ENCODE data around the gene ESCO1. TPM values are rescaled to one million over a fixed set of nuclear protein-coding genes. Genes with fewer than 3 reads are reported as not detected.
"Not testable (repeated sequence)": the region's sequence is repeated elsewhere in the genome, so short reads cannot be mapped to it uniquely, and the experiment has no call there.

The ESCO1 gene, protein sequence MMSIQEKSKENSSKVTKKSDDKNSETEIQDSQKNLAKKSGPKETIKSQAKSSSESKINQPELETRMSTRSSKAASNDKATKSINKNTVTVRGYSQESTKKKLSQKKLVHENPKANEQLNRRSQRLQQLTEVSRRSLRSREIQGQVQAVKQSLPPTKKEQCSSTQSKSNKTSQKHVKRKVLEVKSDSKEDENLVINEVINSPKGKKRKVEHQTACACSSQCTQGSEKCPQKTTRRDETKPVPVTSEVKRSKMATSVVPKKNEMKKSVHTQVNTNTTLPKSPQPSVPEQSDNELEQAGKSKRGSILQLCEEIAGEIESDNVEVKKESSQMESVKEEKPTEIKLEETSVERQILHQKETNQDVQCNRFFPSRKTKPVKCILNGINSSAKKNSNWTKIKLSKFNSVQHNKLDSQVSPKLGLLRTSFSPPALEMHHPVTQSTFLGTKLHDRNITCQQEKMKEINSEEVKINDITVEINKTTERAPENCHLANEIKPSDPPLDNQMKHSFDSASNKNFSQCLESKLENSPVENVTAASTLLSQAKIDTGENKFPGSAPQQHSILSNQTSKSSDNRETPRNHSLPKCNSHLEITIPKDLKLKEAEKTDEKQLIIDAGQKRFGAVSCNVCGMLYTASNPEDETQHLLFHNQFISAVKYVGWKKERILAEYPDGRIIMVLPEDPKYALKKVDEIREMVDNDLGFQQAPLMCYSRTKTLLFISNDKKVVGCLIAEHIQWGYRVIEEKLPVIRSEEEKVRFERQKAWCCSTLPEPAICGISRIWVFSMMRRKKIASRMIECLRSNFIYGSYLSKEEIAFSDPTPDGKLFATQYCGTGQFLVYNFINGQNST
- total RNA-seq = 20.0 and 21.5 TPM in 2 replicates

DNA sequence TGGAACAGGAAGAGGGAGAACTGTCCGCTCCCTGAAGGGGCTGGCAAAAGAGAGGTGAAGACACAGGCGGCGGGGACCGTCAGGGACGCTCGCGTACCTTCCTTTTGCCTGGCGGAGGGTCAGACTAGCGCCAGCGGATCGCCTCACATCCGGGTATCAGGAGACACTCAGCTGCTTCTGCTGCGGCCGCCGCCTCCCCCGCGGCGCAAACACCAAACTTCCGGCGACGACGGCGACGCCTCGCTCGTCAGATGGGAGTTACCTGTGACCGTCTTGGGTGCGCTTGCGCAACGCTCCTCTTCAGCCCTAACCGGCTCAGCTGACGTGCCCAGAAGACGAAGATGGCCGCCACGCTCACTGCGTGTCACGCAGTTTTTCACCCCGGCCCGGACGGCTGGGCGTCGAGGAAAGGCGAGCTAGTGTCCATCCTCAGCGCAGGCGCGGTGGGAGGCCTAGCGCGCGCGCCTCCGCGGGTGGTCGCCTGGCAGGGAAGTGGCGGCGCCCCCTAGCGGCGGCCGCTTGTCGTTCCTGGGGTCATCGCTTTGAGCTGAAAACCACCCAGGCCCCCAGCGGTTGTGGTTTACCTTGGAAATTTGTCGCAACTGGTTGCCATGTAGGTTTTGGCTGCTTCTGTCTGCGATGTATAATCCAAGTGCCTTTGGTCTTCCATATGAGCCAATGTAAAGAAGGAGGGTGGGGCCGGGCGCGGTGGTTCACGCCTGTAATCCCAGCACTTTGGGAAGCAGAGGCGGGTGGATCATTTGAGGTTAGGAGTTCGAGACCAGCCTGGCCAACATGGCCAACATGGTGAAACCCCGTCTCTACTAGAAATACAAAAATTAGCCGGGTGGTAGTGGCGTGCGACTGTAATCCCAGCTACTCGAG is at the start of gene ESCO1:
Gene ESCO1, minus strand, starts transcription at position 179 of the 885 bp plus-strand sequence. CDS start 25,861 bp downstream, outside the sequence.
- peak within 1 kb of the TSS; percentile 94 for H3K4me3 Mint-ChIP-seq
- peak; percentile 98 for DNase-seq
- no peaks in the 10 kb centered on the region for H3K9me3 Mint-ChIP-seq
- intact Hi-C loops (cut with micrococcal nuclease) = loop anchor here (1.0 to 5.0 kb wide), 5 partner anchors 12 to 490 kb away; partner anchors contain the start of genes ABHD3, MIB1, ROCK1 and SNRPD1
- H3K27me3 Mint-ChIP-seq = no peaks in the 10 kb centered on the region
- peaks cover 13% of the 10 kb centered on the region for H3K36me3 Mint-ChIP-seq (ENCODE audit: low read depth)
- H3K4me1 Mint-ChIP-seq = peaks cover 26% of the 10 kb centered on the region
- peak within 1 kb of the TSS; percentile 95 for H3K27ac Mint-ChIP-seq

DNA sequence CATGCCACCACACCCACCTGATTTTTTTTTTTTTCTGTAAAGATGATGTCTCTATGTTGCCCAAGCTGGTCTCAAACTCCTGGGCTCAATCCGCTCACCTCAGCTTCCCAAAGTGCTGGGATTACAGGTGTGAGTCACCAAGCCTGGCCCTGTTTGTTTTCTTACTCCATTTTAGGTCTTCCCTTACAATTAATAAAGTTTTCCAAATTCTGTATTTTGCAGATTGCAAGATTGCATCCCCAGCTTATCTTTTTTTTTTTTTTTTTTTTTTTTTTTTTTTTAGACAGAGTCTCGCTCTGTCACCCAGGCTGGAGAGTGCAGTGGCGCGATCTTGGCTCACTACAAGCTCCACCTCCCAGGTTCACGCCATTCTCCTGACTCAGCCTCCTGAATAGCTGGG is 39.9 kb upstream of the ESCO1 start:
- H3K9me3 Mint-ChIP-seq; intact Hi-C loops (cut with micrococcal nuclease); H3K27ac Mint-ChIP-seq; H3K4me3 Mint-ChIP-seq; DNase-seq; H3K27me3 Mint-ChIP-seq; H3K4me1 Mint-ChIP-seq: not testable (repeated sequence)
- H3K36me3 Mint-ChIP-seq (ENCODE audit: low read depth) = peaks cover 13% of the 10 kb centered on the region

DNA sequence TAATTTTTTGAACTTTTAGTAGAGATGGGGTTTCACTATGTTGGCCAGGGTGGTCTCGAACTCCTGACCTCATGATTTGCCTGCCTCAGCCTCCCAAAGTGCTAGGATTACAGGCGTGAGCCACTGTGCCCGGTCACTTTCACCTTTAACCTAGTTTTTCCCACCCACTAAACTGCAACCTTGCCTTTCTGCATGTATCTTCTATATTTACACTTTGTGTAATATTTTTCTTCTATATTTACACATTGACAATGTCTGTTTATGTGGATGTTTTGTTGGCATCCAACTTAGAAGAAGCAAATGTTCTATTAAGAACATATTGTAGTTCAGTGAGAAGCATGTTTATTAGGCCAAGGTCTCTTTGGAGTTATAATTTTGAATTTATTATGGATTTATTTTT is 38.3 kb upstream of the ESCO1 start:
- Mint-ChIP-seq H3K4me3 (no peak overlapping the region), H3K4me1 (peaks cover 3% of the 10 kb centered on the region), H3K27me3 (no peaks in the 10 kb centered on the region), H3K9me3 (no peaks in the 10 kb centered on the region), H3K36me3 (ENCODE audit: low read depth) (peaks cover 22% of the 10 kb centered on the region), H3K27ac (no peak overlapping the region)
- intact Hi-C loops (cut with micrococcal nuclease) = no loop called here
- no peak for DNase-seq

DNA sequence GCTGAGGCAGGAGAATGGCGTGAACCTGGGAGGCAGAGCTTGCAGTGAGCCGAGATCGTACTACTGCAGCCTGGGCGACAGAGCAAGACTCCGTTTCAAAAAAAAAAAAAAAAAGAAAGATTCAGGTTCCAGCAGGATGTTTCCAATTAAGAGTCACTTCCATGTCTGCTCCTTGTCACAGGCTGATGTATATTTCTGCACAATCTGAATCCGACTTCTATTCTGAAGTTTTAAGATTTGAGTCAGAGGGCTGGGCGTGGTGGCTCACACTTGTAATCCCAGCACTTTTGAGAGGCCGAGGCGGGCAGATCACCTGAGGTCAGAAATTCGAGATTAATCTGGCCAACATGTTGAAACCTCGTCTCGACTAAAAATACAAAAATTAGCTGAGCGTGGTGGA is 36.3 kb upstream of the ESCO1 start:
- H3K4me1 Mint-ChIP-seq = peaks cover 3% of the 10 kb centered on the region
- intact Hi-C loops (cut with micrococcal nuclease) = no loop called here
- H3K4me3 Mint-ChIP-seq = no peak overlapping the region
- no peaks in the 10 kb centered on the region for H3K27me3 Mint-ChIP-seq
- no peaks in the 10 kb centered on the region for H3K9me3 Mint-ChIP-seq
- H3K36me3 Mint-ChIP-seq (ENCODE audit: low read depth) = peaks cover 33% of the 10 kb centered on the region
- no peak overlapping the region for H3K27ac Mint-ChIP-seq
- no peak for DNase-seq

DNA sequence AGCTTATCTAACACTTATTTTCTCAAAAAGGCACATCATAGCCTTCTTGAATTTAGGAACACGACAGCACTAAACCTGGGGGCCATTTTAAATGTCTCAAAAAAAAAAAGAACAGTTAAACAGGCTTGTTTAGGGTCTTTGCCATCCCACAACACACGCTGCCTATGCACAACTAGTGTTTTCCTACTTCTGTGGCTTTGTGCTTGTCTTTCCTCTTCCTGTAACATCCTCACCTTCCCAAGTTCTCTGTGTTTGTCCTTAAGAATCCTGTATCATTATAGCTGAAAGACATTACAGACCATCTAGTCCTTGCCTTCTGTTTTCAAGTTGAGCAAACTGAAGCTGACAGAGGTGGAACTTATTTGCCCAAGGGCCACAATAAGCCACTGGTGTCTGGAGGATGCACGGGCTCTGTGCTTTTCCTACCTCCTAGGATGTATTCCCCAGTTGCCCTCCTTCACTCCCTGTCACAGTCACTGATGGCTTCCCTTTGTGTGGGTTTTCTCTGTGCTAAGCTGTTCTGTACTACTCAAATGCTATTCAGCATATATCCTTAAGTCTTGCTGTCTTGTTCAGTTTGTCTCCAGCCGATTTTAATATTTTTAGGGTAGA is 34.2 kb upstream of the ESCO1 start:
- Mint-ChIP-seq H3K27ac (peak overlapping the region; percentile 34), H3K36me3 (ENCODE audit: low read depth) (peaks cover 43% of the 10 kb centered on the region), H3K4me3 (no peak overlapping the region), H3K9me3 (no peaks in the 10 kb centered on the region), H3K4me1 (peaks cover 3% of the 10 kb centered on the region), H3K27me3 (no peaks in the 10 kb centered on the region)
- DNase-seq = no peak
- intact Hi-C loops (cut with micrococcal nuclease) = no loop called here

DNA sequence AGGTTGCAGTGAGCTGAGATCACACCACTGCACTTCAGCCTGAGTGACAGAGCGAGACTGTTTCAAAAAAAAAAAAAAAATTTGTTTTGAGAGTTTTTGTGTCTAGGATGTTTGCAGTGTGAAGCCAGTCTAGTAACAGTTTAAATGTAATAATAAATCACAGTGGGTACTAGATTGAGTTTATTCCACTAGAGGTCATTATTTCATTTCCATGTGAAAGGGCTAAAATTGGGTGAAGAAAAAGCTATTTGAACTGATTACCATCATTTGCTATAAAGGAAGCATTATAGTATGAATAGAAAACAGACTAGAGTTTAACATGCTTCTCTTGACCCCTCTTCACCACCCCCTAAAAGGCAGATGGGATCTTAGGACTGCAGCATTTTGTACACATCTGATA is 31.9 kb upstream of the ESCO1 start:
- Mint-ChIP-seq H3K9me3 (no peaks in the 10 kb centered on the region), H3K27me3 (no peaks in the 10 kb centered on the region), H3K36me3 (ENCODE audit: low read depth) (peaks cover 59% of the 10 kb centered on the region), H3K4me1 (peaks cover 9% of the 10 kb centered on the region), H3K27ac (no peak overlapping the region), H3K4me3 (no peak overlapping the region)
- DNase-seq = no peak
- intact Hi-C loops (cut with micrococcal nuclease) = no loop called here

DNA sequence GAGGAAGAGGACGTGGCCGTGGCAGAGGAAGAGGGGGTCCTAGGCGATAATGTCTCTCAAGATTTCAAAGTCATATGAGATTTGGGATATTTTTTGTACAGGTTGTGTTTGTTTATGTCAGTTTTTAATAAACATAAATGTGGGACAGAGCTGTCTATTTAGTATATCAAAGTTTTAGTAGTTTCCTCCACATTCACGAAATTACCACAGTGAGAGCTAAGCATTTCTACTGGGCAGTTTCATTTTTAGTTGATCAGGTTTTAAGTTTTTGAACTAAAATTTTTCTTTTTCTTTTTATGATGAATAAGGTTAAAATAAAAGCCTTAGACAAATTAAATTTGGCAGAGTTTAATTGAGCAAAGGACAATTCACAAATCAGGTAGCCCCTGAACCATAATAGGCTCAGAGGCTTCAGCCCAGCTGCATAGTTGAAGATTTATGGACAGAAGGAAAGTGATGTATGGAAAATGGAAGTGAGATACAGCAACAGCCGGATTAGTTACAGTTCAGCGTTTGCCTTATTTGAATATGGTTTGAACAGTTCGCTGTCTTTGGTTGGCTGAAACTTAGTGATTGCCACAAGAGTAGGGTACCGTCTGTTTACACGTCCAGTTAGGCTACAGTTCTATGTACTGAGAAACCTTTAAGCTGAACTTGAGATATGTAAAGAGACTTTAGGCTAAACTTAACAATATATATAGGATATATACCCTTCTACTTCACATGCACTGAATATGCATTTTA is 28.8 kb upstream of the ESCO1 start:
- H3K27me3 Mint-ChIP-seq = no peaks in the 10 kb centered on the region
- intact Hi-C loops (cut with micrococcal nuclease) = no loop called here
- H3K27ac Mint-ChIP-seq = peak overlapping the region; percentile 82
- peaks cover 9% of the 10 kb centered on the region for H3K4me1 Mint-ChIP-seq
- no peak for DNase-seq
- H3K4me3 Mint-ChIP-seq = no peak overlapping the region
- H3K36me3 Mint-ChIP-seq (ENCODE audit: low read depth) = peaks cover 62% of the 10 kb centered on the region
- no peaks in the 10 kb centered on the region for H3K9me3 Mint-ChIP-seq

DNA sequence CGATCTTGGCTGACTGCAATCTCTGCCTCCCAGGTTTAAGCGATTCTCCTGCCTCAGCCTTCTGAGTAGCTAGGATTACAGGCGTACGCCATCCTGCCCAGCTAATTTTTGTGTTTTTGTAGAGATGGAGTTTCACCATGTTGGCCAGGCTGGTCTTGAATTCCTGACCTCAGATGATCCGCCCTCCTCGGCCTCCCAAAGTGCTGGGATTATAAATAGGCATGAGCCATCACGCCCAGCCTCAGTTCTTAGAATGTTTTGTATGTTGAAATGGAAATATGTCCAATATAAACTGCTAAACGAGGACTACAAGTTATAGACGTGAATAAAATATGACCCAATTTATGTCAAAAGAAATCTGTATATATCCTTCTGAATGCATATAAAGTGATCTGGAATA is 21.1 kb upstream of the ESCO1 start:
- H3K36me3 Mint-ChIP-seq (ENCODE audit: low read depth) = peaks cover 54% of the 10 kb centered on the region
- H3K27me3 Mint-ChIP-seq; DNase-seq; H3K27ac Mint-ChIP-seq; intact Hi-C loops (cut with micrococcal nuclease); H3K4me3 Mint-ChIP-seq; H3K9me3 Mint-ChIP-seq: not testable (repeated sequence)
- peaks cover 12% of the 10 kb centered on the region for H3K4me1 Mint-ChIP-seq

DNA sequence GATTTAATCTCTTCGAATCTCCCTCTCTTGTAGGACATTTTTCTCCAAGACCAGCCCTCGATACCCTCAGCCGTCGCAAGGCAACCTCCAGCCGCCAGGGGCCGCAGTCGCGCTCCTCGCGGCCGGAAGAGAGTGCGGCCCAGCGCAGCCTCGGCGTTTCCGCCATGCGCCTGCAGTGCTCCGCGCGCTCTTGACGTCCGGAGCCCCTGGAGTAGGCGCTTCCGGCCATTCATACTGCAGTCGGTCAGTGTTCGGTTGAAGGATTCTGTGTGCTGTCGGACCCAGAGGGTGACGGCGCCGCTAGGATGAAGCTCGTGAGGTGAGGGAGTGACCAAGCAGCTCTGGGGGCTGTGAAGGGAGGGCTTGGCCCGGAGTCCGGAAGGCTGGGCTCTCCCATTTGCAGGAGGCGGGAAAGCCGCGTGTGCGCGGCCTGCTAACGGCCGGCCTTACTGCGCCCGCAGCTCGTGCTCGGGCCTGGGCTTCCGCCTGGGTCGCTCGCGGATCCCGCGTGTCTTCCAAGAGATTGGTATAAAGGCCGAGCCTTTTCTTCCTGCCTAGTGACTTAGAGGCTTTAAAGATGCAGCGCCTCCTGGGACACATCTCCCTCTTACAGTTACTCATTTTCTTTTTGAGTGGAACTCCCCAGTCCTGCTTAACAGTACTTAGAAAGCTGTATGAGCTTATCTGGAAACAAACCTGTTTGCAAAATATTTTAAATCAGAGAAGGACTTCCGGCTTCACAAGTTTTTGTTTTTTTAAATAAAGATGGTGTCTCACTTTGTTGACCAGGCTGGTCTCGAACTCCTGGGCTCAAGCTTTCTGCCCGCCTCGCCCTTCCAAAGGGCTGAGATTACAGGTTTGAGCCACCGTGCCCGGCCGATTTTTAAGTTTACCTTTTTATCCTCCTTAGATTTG is 11.9 kb upstream of the ESCO1 start, which contains the start of gene SNRPD1:
Gene SNRPD1, plus strand, starts transcription at position 190 of the 915 bp plus-strand sequence. Its CDS starts 116 bp downstream, at position 306.
- intact Hi-C loops (cut with micrococcal nuclease) = loop anchor here (1.0 to 5.0 kb wide), 4 partner anchors 12 to 128 kb away; partner anchors contain the start of genes ABHD3, ESCO1 and MIB1
- Mint-ChIP-seq H3K27ac (peak within 1 kb of the TSS; percentile 98), H3K27me3 (no peaks in the 10 kb centered on the region), H3K4me1 (peaks cover 23% of the 10 kb centered on the region), H3K36me3 (ENCODE audit: low read depth) (peaks cover 40% of the 10 kb centered on the region), H3K4me3 (peak within 1 kb of the TSS; percentile 91), H3K9me3 (no peaks in the 10 kb centered on the region)
- peak; percentile 98 for DNase-seq

DNA sequence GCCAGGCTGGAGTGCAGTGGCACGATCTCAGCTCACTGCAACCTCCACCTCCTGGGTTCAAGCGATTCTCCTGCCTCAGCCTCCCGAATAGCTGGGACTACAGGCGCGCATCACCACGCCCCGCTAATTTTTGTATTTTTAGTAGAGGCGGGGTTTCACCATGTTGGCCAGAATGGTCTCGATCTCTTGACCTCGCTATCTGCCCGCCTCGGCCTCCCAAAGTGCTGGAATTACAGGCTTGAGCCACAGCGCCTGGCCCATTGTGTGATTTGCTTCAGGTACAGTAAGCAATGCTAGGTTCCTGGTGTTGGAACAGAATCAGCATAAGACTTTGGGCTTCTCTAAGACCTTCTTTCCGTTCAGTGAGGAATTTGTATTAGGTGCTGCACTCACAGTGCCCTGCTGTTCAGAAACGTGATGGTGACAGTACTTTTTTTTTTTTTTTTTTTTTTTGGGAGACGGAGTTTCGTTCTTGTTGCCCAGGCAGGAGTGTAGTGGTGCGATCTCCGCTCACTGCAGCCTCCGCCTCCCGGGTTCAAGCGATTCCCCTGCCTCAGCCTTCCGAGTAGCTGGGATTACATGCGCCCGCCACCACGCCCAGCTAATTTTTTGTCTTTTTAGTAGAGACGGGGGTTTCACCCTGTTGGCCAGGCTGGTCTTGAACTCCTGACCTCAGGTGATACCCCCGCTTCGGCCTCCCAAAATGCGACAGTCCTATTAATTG is 11.1 kb upstream of the ESCO1 start:
- Mint-ChIP-seq H3K36me3 (ENCODE audit: low read depth) (peaks cover 33% of the 10 kb centered on the region), H3K4me3 (peak overlapping the region; percentile 91), H3K4me1 (peaks cover 19% of the 10 kb centered on the region), H3K27ac (peak overlapping the region; percentile 98)
- DNase-seq, H3K9me3 Mint-ChIP-seq, H3K27me3 Mint-ChIP-seq: not testable (repeated sequence)
- intact Hi-C loops (cut with micrococcal nuclease) = loop anchor here (1.0 to 5.0 kb wide), 4 partner anchors 11 to 129 kb away; partner anchors contain the start of genes ABHD3, ESCO1 and MIB1

DNA sequence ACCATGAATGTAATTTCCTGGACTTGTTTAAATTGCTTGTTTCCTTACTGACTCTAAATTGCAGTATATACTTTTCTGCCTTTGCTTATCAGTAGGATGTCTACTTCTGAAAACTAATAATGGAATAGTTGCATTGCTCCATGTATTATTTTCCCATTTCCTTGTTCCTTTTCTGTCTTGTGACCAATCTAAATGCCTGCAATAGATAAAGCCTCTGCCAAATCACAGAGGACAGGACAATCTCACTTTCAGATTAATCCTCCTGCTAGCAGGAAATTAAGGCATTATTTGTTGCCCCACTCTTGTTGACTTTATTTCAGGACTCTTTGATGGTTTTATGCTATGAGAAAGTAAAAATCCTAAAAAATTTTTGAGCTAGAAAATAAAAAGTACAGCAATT is 4.7 kb upstream of the ESCO1 start:
- intact Hi-C loops (cut with micrococcal nuclease) = no loop called here
- DNase-seq = no peak
- no peak overlapping the region for H3K4me3 Mint-ChIP-seq
- H3K27ac Mint-ChIP-seq = no peak overlapping the region
- H3K27me3 Mint-ChIP-seq = no peaks in the 10 kb centered on the region
- peaks cover 2% of the 10 kb centered on the region for H3K36me3 Mint-ChIP-seq (ENCODE audit: low read depth)
- no peaks in the 10 kb centered on the region for H3K9me3 Mint-ChIP-seq
- H3K4me1 Mint-ChIP-seq = peaks cover 9% of the 10 kb centered on the region

Measured in activated CD4-positive, alpha-beta T cell treated with anti-CD3 and anti-CD28 coated beads, Interleukin-2, amount 10 ng/mL, durations not matched to agents 24 days and 14 days (primary cell).